WTC11 (cell line): ENCODE measurements around the gene ITPRIP.

Experiments used
- ATF3 ChIP-seq: sonication (generic); formaldehyde crosslinking; conservative IDR thresholded peaks from 2 replicates; pipeline ENCODE4 v1.8.1; 2022; ENCODE audit warnings: mild to moderate bottlenecking, missing genetic modification reagents
- CREB1 ChIP-seq: sonication (generic); formaldehyde crosslinking; IDR thresholded peaks from 2 replicates; pipeline ENCODE4 v1.8.0; 2023; ENCODE audit warnings: mild to moderate bottlenecking, missing genetic modification reagents
- CTCF ChIP-seq: fragments of 200-600 bp; IDR thresholded peaks from 2 replicates; pipeline ENCODE4 v1.8.0; 2022; ENCODE audit warnings: antibody characterized with exemption
- FOXJ3 ChIP-seq: sonication (generic); formaldehyde crosslinking; IDR thresholded peaks from 2 replicates; pipeline ENCODE4 v1.9.0; 2021; ENCODE audit warnings: missing genetic modification reagents, mild to moderate bottlenecking, borderline replicate concordance
- GABPB1 ChIP-seq: sonication (generic); formaldehyde crosslinking; IDR thresholded peaks from 2 replicates; pipeline ENCODE4 v1.8.1; 2023; ENCODE audit warnings: mild to moderate bottlenecking, missing genetic modification reagents
- JUN ChIP-seq: sonication (generic); formaldehyde crosslinking; IDR thresholded peaks from 2 replicates; pipeline ENCODE4 v1.8.0; 2023; ENCODE audit warnings: mild to moderate bottlenecking, missing genetic modification reagents
- NFE2L1 ChIP-seq: sonication (generic); formaldehyde crosslinking; IDR thresholded peaks from 2 replicates; pipeline ENCODE4 v1.8.1; 2023; ENCODE audit warnings: missing genetic modification reagents
- NR1H2 ChIP-seq: sonication (generic); formaldehyde crosslinking; IDR thresholded peaks from 2 replicates; pipeline ENCODE4 v1.9.0; 2021; ENCODE audit warnings: mild to moderate bottlenecking, moderate library complexity, missing genetic modification reagents
- USF2 ChIP-seq: sonication (generic); formaldehyde crosslinking; IDR thresholded peaks from 2 replicates; pipeline ENCODE4 v1.8.1; 2023; ENCODE audit warnings: mild to moderate bottlenecking, missing genetic modification reagents, moderate library complexity
- ZBTB21 ChIP-seq: sonication (generic); formaldehyde crosslinking; IDR thresholded peaks from 2 replicates; pipeline ENCODE4 v1.8.1; 2023; ENCODE audit warnings: mild to moderate bottlenecking, missing genetic modification reagents, borderline replicate concordance
- ZNF138 ChIP-seq: sonication (generic); formaldehyde crosslinking; conservative IDR thresholded peaks from 2 replicates; pipeline ENCODE4 v1.8.1; 2022; ENCODE audit warnings: mild to moderate bottlenecking, moderate library complexity, missing genetic modification reagents
- ZNF232 ChIP-seq: sonication (generic); formaldehyde crosslinking; IDR thresholded peaks from 2 replicates; pipeline ENCODE4 v1.8.0; 2022; ENCODE audit warnings: mild to moderate bottlenecking, missing genetic modification reagents
- TF ChIP-seq, protein P1 (sequence below): sonication (generic); formaldehyde crosslinking; IDR thresholded peaks from 2 replicates; pipeline ENCODE4 v1.8.0; 2022; ENCODE audit warnings: mild to moderate bottlenecking, missing genetic modification reagents

- TF ChIP-seq ATF3 (CRISPR knock-in tag) (no peak), JUN (no peak), CTCF (no peak), ZBTB21 (CRISPR knock-in tag) (no peak), FOXJ3 (CRISPR knock-in tag) (no peak), ZNF232 (CRISPR knock-in tag) (no peak), NFE2L1 (CRISPR knock-in tag) (no peak), NR1H2 (CRISPR knock-in tag) (no peak), CREB1 (CRISPR knock-in tag) (no peak), ZNF138 (CRISPR knock-in tag) (no peak), GABPB1 (CRISPR knock-in tag) (no peak), USF2 (no peak)
- TF ChIP-seq, protein P1, sequence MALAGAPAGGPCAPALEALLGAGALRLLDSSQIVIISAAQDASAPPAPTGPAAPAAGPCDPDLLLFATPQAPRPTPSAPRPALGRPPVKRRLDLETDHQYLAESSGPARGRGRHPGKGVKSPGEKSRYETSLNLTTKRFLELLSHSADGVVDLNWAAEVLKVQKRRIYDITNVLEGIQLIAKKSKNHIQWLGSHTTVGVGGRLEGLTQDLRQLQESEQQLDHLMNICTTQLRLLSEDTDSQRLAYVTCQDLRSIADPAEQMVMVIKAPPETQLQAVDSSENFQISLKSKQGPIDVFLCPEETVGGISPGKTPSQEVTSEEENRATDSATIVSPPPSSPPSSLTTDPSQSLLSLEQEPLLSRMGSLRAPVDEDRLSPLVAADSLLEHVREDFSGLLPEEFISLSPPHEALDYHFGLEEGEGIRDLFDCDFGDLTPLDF (CRISPR knock-in tag) = no peak
Measured at GRCh38 chr10:104259999-104260774, 78.1 kb downstream of the ITPRIP start.
